GM23338 (cell line): Measurements from ENCODE around the gene PPP1R2.

Source experiments
- CTCF ChIP-seq, 2 experiments: fragments of 200-600 bp in 1 of 2; sonication (generic) in 1 of 2; conservative IDR thresholded peaks; 2 replicates each; pipeline versions ENCODE4 v1.5.1 to v1.6.1; 2016 to 2017; ENCODE audit warnings: antibody characterized with exemption in 2 of 2, low read depth in 2 of 2, mild to moderate bottlenecking in 2 of 2, moderate library complexity in 1 of 2
- EZH2phosphoT487 ChIP-seq: fragments of 200-600 bp; sonication (generic); IDR thresholded peaks from one replicate; pipeline ENCODE4 v1.8.1; 2018; ENCODE audit warnings: antibody characterized with exemption; ENCODE audit not compliant: unreplicated experiment
- POLR2AphosphoS5 ChIP-seq: IDR thresholded peaks from 2 replicates; pipeline ENCODE4 v1.6.1; 2016; ENCODE audit warnings: antibody characterized with exemption, low read depth
- REST ChIP-seq: IDR thresholded peaks from one replicate; pipeline ENCODE4 v1.6.1; 2018; ENCODE audit warnings: antibody characterized with exemption; ENCODE audit not compliant: unreplicated experiment

- TF ChIP-seq CTCF (conservative IDR thresholded peaks at IDR 0.05; ENCODE audit: low read depth in 2 of 2) (no peak), POLR2AphosphoS5 (no peak), EZH2phosphoT487 (no peak), REST (no peak)
These were observed 1.5 kb upstream of the PPP1R2 start for GRCh38 chr3:195544634-195545033.
